Measurements from ENCODE around the gene COPB1.

COPB1 gene, protein sequence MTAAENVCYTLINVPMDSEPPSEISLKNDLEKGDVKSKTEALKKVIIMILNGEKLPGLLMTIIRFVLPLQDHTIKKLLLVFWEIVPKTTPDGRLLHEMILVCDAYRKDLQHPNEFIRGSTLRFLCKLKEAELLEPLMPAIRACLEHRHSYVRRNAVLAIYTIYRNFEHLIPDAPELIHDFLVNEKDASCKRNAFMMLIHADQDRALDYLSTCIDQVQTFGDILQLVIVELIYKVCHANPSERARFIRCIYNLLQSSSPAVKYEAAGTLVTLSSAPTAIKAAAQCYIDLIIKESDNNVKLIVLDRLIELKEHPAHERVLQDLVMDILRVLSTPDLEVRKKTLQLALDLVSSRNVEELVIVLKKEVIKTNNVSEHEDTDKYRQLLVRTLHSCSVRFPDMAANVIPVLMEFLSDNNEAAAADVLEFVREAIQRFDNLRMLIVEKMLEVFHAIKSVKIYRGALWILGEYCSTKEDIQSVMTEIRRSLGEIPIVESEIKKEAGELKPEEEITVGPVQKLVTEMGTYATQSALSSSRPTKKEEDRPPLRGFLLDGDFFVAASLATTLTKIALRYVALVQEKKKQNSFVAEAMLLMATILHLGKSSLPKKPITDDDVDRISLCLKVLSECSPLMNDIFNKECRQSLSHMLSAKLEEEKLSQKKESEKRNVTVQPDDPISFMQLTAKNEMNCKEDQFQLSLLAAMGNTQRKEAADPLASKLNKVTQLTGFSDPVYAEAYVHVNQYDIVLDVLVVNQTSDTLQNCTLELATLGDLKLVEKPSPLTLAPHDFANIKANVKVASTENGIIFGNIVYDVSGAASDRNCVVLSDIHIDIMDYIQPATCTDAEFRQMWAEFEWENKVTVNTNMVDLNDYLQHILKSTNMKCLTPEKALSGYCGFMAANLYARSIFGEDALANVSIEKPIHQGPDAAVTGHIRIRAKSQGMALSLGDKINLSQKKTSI

DNA sequence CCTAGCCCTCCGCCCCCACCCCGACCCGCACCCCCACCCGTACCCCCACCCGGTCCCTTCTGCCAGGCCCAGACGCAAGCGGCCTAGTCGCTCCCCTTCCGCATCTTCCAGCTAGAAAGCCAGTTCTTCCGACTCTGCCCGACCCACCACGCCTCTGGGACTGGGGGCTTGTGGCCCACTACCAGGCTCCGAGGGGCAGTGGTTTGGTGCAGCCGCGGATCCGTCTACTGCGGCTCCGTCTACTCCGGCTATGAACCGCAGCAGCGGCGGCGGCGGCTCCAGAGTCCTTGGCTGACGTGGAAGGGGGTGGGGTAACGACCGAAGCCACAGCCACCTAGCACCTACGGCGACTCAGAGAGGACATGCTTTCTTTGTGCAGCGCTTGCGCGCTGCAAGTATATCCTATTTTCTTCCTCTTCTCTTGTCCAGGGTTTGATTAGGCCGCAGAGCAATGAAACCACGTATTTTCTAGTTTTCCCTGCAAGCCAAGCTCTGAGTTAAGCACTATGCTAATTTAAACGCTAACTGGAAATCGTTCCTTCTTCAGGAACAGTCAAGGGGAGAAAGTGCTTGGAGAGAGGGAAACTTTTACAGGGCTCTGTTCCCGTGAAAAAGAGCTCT, at the start of gene COPB1:
Gene COPB1, minus strand, starts transcription at position 252 of the 621 bp plus-strand sequence. CDS start 883 bp downstream, outside the sequence.
- ATAC-seq: peak; percentile 95
- TF ChIP-seq ZFP30 (CRISPR knock-in tag; IDR thresholded peaks at IDR 0.05) (no peak), PPARA (CRISPR knock-in tag; IDR thresholded peaks at IDR 0.05; ENCODE audit: borderline replicate concordance) (no peak)

DNA sequence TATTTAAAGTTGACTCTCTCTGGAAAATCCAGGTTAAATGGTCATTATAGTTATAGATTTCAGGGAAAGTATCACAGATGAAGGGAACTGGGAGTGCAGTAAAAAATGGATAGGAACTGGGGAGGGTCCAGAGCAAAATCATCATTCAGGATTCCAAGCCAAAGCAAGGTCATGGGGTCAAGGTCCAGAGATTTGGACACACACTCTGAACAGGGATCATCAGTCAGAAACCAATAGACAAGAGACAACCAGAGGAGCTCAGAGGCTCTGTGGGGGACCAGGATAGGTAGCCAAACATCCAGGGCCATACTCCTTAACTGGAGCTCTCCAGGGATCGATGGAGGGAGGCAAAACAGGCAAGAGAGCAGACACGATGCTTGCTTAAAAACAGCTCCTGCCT, 47.8 kb upstream of the COPB1 start:
- TF ChIP-seq OSR1 (CRISPR knock-in tag; IDR thresholded peaks at IDR 0.05): no peak
- no peak for TF ChIP-seq SNAI2 (CRISPR knock-in tag; IDR thresholded peaks at IDR 0.05)
- no peak for TF ChIP-seq ISL1 (CRISPR knock-in tag; IDR thresholded peaks at IDR 0.05)
- TF ChIP-seq RARB (CRISPR knock-in tag; IDR thresholded peaks at IDR 0.05): no peak
- TF ChIP-seq PPARA (CRISPR knock-in tag; IDR thresholded peaks at IDR 0.05; ENCODE audit: borderline replicate concordance): no peak
- TF ChIP-seq ESRRG (CRISPR knock-in tag; IDR thresholded peaks at IDR 0.05): no peak
- TF ChIP-seq, protein P1, sequence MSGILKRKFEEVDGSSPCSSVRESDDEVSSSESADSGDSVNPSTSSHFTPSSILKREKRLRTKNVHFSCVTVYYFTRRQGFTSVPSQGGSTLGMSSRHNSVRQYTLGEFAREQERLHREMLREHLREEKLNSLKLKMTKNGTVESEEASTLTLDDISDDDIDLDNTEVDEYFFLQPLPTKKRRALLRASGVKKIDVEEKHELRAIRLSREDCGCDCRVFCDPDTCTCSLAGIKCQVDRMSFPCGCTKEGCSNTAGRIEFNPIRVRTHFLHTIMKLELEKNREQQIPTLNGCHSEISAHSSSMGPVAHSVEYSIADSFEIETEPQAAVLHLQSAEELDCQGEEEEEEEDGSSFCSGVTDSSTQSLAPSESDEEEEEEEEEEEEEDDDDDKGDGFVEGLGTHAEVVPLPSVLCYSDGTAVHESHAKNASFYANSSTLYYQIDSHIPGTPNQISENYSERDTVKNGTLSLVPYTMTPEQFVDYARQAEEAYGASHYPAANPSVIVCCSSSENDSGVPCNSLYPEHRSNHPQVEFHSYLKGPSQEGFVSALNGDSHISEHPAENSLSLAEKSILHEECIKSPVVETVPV (CRISPR knock-in tag; IDR thresholded peaks at IDR 0.05): no peak
- no peak for TF ChIP-seq ZNF70 (CRISPR knock-in tag; IDR thresholded peaks at IDR 0.05)
- TF ChIP-seq ZFP30 (CRISPR knock-in tag; IDR thresholded peaks at IDR 0.05): no peak
- no peak for TF ChIP-seq TCF4 (CRISPR knock-in tag; IDR thresholded peaks at IDR 0.05; ENCODE audit: borderline replicate concordance)
- no peak for TF ChIP-seq ZC3H10 (CRISPR knock-in tag; IDR thresholded peaks at IDR 0.05)
- no peak for TF ChIP-seq GLIS3 (CRISPR knock-in tag; IDR thresholded peaks at IDR 0.05)
- TF ChIP-seq, protein P2, sequence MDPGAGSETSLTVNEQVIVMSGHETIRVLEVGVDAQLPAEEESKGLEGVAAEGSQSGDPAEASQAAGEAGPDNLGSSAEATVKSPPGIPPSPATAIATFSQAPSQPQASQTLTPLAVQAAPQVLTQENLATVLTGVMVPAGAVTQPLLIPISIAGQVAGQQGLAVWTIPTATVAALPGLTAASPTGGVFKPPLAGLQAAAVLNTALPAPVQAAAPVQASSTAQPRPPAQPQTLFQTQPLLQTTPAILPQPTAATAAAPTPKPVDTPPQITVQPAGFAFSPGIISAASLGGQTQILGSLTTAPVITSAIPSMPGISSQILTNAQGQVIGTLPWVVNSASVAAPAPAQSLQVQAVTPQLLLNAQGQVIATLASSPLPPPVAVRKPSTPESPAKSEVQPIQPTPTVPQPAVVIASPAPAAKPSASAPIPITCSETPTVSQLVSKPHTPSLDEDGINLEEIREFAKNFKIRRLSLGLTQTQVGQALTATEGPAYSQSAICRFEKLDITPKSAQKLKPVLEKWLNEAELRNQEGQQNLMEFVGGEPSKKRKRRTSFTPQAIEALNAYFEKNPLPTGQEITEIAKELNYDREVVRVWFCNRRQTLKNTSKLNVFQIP (CRISPR knock-in tag; IDR thresholded peaks at IDR 0.05; ENCODE audit: borderline replicate concordance, low read depth): no peak
- no peak for TF ChIP-seq BACH2 (CRISPR knock-in tag; IDR thresholded peaks at IDR 0.05; ENCODE audit: borderline replicate concordance)
- no peak for TF ChIP-seq ZNF8 (CRISPR knock-in tag; IDR thresholded peaks at IDR 0.05)
- TF ChIP-seq ARNTL (CRISPR knock-in tag; IDR thresholded peaks at IDR 0.05; ENCODE audit: borderline replicate concordance, low read depth): no peak
- TF ChIP-seq ZNF565 (CRISPR knock-in tag; conservative IDR thresholded peaks at IDR 0.05; ENCODE audit: low read depth): no peak
- TF ChIP-seq, protein P3, sequence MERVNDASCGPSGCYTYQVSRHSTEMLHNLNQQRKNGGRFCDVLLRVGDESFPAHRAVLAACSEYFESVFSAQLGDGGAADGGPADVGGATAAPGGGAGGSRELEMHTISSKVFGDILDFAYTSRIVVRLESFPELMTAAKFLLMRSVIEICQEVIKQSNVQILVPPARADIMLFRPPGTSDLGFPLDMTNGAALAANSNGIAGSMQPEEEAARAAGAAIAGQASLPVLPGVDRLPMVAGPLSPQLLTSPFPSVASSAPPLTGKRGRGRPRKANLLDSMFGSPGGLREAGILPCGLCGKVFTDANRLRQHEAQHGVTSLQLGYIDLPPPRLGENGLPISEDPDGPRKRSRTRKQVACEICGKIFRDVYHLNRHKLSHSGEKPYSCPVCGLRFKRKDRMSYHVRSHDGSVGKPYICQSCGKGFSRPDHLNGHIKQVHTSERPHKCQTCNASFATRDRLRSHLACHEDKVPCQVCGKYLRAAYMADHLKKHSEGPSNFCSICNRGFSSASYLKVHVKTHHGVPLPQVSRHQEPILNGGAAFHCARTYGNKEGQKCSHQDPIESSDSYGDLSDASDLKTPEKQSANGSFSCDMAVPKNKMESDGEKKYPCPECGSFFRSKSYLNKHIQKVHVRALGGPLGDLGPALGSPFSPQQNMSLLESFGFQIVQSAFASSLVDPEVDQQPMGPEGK (CRISPR knock-in tag; IDR thresholded peaks at IDR 0.05; ENCODE audit: borderline replicate concordance): no peak
- ATAC-seq: no peak

DNA sequence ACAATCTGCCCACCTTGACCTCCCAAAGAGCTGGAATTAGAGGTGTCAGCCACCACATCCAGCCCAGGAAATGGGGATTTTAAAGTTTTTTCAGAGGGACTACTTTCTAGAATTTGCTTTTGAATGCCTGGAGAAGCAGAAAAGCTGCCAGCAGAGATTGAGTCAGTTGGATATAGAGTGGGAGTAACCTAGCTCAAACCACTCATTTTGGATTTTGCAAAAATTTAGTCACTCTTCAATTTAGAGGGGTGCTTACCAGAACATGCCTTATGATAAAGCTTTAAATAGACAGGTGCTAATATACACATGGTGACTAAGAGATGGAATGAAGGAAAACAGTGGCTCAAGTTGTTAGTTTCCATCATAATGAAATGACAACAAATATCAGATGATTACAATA, 47.1 kb upstream of the COPB1 start:
- TF ChIP-seq, protein P4, sequence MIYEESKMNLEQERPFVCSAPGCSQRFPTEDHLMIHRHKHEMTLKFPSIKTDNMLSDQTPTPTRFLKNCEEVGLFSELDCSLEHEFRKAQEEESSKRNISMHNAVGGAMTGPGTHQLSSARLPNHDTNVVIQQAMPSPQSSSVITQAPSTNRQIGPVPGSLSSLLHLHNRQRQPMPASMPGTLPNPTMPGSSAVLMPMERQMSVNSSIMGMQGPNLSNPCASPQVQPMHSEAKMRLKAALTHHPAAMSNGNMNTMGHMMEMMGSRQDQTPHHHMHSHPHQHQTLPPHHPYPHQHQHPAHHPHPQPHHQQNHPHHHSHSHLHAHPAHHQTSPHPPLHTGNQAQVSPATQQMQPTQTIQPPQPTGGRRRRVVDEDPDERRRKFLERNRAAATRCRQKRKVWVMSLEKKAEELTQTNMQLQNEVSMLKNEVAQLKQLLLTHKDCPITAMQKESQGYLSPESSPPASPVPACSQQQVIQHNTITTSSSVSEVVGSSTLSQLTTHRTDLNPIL (CRISPR knock-in tag; IDR thresholded peaks at IDR 0.05; ENCODE audit: low read depth): no peak
- no peak for TF ChIP-seq ESRRG (CRISPR knock-in tag; IDR thresholded peaks at IDR 0.05)
- ATAC-seq: no peak

DNA sequence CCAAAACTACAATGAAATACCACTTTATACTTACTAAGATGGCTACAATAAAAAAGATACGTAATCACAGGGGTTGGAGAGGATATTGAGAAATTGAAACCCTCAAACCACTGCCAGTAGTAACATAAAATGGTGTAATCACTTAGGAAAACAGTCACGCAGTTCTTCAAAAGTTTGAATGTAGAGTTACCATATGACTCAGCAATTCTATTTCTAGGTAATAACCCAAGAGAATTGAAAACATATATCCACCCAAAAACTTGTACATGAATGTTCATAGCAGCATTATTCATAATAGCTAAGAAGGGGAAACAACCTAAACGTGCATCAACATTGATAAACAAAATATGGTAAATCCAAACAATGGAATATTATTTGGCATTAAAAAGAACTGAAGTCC, 45.0 kb upstream of the COPB1 start:
- ATAC-seq: no peak
- TF ChIP-seq TOX (CRISPR knock-in tag; IDR thresholded peaks at IDR 0.05; ENCODE audit: borderline replicate concordance): no peak
- TF ChIP-seq ZNF565 (CRISPR knock-in tag; conservative IDR thresholded peaks at IDR 0.05; ENCODE audit: low read depth): no peak
- TF ChIP-seq CSDC2 (CRISPR knock-in tag; IDR thresholded peaks at IDR 0.05): no peak
- no peak for TF ChIP-seq ZC3H10 (CRISPR knock-in tag; IDR thresholded peaks at IDR 0.05)
- TF ChIP-seq BACH2 (CRISPR knock-in tag; IDR thresholded peaks at IDR 0.05; ENCODE audit: borderline replicate concordance): no peak

Data from SK-N-SH treated with all-trans-retinoic acid at 6 μM for 48 hours (cell line).